Measurements from ENCODE around the gene SHOC2.

Gene SHOC2

DNA sequence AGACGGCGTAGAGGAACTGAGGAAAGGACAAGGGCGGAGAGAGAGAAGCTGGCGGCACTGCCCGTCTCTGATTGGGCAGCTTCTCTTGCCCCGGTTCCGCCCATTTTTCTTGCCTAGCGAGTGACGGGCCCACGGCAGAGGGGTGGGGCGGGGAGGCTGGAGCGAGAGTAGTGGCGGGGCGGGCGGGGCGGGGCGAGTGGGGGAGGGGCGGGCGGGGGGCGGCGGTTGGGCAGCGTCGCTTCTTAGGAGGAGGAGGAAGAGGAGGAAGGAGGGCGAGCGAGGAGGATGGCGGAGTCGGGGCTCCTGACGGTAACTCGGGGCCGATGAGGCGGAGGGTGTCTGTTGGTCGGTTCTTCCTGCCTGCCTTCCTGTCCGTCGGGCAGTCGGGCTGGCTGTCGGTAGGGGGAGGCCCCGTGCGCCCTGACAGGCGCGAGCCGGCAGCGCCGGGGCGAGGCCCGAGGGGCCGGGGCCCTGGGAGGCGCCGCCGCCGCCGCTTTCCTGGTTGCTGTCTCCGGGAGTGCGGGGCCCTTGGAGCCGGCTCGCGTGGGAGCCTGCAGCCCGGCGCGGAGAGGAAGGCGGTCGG is at the start of gene SHOC2:
Gene SHOC2, plus strand, starts transcription at position 256 of the 583 bp plus-strand sequence. CDS start 44,755 bp downstream, outside the sequence.
- in situ Hi-C loops (cut with HindIII; ENCODE audit: low sequenced_read_pairs), result no loop called here

DNA sequence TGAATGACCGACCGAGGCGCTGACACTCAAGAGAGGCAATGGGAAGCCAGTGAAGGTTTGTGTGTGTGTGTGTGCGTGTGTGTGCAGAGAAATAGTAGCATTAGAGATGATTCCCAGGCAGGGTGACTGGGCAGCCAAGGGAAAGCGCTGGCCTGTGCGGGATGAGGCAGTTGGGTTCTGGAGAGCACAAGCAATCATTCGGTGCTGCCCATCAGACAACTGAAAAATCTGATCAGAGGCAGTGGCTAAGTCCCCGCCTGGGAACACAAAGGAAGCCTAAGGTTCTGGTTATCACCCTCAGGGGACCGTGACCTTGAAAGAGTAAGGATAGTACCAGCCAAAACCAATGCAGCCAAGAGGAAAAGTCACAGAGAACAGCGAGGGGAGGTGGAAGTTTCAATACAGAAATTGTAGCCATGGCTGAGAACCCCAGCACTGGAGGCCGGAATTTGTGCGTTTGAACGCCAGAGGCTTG is 48.5 kb upstream of the SHOC2 start:
- in situ Hi-C loops (cut with HindIII; ENCODE audit: low sequenced_read_pairs), result loop anchor here (10.0 kb wide), 1 partner anchor 206 kb away; no protein-coding TSS in a partner anchor

DNA sequence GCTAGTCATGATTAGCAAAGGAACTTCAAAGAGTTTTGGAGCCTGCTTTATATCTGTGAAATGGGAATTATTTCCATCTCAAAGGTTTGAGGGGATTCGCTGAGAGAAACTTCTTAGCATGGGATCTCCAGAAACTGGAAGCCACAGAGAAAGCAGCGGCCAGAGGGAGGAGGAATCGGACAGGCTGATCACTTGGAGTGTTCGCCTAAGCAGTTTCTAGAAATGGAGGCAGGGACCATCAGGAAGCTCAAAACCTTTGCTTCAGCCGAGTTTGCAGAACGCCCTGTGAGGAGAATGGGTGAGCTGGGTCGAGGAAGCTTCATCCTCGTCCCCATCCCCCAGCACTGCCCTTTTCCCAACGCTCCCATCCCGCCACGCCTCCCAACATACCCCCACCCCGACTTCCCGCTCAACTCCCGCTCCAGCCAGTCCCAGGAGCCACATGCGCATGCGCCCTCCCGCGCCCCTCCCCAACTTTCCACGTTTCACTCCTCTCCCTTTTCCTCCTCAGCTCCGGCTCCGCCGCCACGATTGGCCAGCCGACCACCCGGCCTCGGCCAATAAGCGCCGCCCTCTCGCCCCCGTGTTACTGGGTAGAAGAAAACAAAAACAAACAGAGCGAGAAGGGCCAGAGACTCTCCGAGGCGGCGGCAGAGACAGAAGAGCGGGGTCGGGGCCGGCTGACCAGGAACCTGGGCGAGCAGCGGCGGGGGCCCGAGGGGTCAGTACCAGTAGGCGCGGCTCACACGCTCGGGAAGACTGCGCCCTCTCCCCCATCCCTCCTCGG is 47.9 kb upstream of the SHOC2 start, which contains the start of gene PDCD4:
Gene PDCD4, plus strand, starts transcription at position 631 of the 787 bp plus-strand sequence. CDS start 4,100 bp downstream, outside the sequence.
- in situ Hi-C loops (cut with HindIII; ENCODE audit: low sequenced_read_pairs), result loop anchor here (10.0 kb wide), 1 partner anchor 207 kb away; no protein-coding TSS in a partner anchor

- in situ Hi-C loops (cut with HindIII; ENCODE audit: low sequenced_read_pairs), result loop anchor here (10.0 kb wide), 1 partner anchor 208 kb away; no protein-coding TSS in a partner anchor
Measured at GRCh38 chr10:110872145-110872983, 47.0 kb upstream of the SHOC2 start.

- in situ Hi-C loops (cut with HindIII; ENCODE audit: low sequenced_read_pairs), result loop anchor here (10.0 kb wide), 1 partner anchor 208 kb away; no protein-coding TSS in a partner anchor
Measured at GRCh38 chr10:110872984-110873923, 46.1 kb upstream of the SHOC2 start.

DNA sequence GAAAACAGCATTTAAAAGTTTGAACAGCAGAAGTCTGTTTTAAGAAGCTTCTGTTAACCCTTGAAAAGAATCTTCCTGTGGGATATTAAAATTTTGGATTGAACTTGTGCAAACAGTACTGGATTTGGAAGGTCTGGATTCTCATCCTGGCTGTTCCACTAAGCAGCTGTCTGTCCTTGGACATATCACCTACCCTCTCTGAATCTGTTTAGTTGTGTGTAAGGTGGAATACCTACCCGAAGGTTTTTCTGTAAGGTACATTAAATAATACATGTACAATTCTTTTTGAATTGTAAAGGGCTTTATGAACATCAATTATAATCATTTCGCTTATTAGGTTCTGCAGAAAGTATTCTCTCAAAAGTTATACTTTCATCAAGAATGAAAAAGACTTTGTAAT is 45.5 kb upstream of the SHOC2 start:
- in situ Hi-C loops (cut with HindIII; ENCODE audit: low sequenced_read_pairs), result loop anchor here (10.0 kb wide), 1 partner anchor 209 kb away; no protein-coding TSS in a partner anchor

DNA sequence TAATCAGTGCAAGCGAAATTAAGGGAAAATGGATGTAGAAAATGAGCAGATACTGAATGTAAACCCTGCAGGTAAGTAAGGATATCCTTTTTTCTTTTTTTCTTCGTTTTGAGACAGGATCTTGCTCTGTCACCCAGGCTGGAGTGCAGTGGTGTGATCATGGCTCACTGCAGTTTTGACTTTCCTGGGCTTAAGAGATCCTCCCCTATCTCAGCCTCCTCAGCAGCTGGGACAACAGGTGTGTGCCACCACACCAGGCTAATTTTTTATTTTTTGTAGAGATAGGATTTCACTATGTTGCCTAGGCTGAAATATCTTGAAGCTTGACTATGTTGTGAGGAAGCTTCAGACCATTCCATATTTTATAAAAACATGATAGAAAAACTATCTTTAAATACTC is 43.4 kb upstream of the SHOC2 start:
- in situ Hi-C loops (cut with HindIII; ENCODE audit: low sequenced_read_pairs), result loop anchor here (10.0 kb wide), 1 partner anchor 211 kb away; no protein-coding TSS in a partner anchor

GRCh38 chr10:110876788-110877187 is 42.6 kb upstream of the SHOC2 start:
- in situ Hi-C loops (cut with HindIII; ENCODE audit: low sequenced_read_pairs), result loop anchor here (10.0 kb wide), 1 partner anchor 212 kb away; no protein-coding TSS in a partner anchor

- in situ Hi-C loops (cut with HindIII; ENCODE audit: low sequenced_read_pairs), result no loop called here
Measured at GRCh38 chr10:110880012-110880411, 39.4 kb upstream of the SHOC2 start.

- in situ Hi-C loops (cut with HindIII; ENCODE audit: low sequenced_read_pairs), result no loop called here
Measured at GRCh38 chr10:110881247-110881646, 38.2 kb upstream of the SHOC2 start.

GRCh38 chr10:110881905-110882304 is 37.5 kb upstream of the SHOC2 start:
- in situ Hi-C loops (cut with HindIII; ENCODE audit: low sequenced_read_pairs), result no loop called here

DNA sequence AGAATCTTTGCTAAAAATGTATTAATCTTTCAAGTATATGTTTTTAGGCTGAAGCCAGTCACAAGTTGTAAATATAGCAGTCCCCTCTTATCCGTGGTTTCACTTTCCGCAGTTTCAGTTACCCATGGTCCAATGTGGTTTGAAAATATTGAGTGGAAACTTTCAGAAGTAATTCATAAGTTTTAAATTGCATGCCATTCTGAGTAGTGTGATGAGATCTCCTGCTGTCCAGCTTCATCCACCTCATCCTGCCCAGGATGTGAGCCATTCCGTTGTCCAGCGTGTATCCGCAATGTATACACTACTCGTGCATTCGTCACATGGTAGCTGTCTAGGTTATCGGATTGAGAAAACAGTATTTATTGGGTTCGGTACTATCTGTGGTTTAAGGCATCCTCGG is 35.5 kb upstream of the SHOC2 start:
- in situ Hi-C loops (cut with HindIII; ENCODE audit: low sequenced_read_pairs), result no loop called here

DNA sequence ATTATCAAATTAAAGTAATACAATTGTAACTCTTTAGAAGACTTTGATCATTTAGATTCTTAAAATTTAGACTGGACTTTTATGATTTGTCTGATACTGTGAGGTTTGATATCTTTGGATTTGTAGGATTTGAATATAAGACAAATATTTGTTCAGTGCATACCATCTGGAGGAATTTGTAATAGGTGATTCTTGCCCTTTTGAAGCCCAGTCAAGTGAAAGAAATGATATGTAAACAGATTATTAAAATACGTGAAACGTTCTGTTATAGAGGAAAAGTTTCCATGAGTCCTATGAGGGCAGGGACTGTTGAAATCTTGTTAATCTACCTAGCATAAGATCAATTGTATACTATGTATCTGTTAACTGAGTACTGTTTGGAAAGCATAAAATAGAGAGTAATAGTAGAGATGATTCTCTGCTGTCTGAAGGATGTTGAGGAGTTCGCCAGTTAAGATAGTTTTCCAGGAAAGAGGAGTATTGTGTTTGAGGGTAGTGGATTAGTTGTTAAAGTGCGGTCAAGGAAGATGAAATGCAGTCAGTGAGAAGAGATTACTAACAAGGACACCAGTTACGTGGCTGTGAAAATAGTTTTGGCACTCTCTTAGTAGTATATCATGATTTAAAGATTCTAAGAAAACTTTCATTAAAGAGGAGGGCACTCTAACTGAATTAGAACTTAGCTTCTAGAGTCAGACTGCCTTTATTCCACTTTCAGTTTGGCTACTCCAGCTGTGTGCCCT is 33.3 kb upstream of the SHOC2 start:
- in situ Hi-C loops (cut with HindIII; ENCODE audit: low sequenced_read_pairs), result no loop called here

DNA sequence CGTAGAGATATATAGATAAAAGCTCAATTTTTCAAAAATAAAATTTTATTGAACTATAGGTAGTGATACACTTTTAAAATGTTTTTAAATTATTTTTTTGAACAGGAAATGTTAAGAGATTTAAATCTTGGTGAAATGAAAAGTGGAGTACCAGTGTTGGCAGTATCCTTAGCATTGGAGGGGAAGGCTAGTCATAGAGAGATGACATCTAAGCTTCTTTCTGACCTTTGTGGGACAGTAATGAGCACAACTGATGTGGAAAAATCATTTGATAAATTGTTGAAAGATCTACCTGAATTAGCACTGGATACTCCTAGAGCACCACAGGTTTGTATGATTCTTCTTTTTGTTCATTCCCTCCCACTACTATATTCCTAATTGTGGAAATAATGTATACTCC is 31.8 kb upstream of the SHOC2 start:
- in situ Hi-C loops (cut with HindIII; ENCODE audit: low sequenced_read_pairs), result no loop called here

- in situ Hi-C loops (cut with HindIII; ENCODE audit: low sequenced_read_pairs), result no loop called here
Measured at GRCh38 chr10:110892602-110893288, 26.7 kb upstream of the SHOC2 start.

DNA sequence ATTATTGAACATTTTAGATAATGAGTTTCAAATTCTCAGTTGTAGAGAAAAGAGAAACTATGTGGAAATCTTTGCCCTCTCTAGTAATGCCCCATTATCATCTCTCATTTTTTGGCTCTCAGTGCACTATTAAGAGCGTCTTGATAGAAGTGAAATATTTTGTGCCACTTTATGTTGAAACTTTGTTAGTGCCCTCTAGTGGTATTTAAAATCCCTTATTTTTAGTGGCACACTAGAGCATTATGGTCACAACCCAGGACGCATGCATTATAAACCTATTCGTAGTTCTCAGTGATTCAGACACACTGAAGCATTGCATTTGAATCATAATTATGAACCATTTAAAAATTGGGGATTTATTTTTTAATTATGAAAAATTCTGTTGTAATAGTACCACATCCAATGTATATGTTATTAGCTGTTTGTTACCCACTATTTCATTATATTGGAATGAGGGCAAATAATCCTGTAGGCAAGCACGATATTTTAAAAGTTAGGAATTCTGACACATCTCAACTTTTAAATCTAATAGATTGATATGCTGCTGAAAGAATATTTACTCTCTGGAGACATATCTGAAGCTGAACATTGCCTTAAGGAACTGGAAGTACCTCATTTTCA is 25.7 kb upstream of the SHOC2 start:
- in situ Hi-C loops (cut with HindIII; ENCODE audit: low sequenced_read_pairs), result no loop called here

DNA sequence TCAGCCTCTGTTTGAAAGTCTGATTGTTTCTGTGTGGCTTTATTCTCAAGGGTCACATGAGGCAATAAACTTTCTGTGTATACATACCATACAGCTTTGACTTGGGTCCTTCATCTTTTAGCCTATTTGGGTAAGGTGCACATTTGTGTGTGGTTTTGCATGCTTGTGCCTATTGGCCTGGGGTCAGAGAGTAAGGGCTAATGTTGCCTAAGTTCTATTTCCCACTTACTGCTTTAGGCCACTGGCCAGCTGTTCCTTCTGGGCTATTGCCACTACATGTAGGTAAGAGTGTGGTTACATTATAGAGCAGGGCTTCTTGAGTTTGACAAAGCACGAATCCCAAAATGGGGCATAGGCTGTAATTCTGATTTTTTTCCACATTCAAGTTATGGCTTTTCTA is 22.2 kb upstream of the SHOC2 start:
- in situ Hi-C loops (cut with HindIII; ENCODE audit: low sequenced_read_pairs), result no loop called here

DNA sequence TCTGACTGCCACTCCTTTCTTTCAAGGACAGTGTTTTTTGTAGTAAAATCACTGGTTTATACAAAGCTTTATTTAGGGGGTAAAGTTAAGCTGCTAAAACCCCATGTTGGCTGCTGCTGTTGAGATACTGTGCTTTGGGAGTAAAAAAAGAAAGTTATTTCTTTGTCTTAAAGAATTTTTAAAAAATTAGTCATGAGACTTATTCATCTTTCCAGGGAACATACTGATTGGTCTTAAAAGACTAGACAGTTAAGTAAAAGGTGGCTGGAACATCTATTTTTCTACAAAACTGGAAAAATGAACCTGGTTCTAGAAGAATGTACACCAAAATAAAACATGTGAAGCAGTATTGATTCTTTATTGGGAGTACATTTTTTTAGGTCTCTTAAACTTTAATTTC is 21.0 kb upstream of the SHOC2 start:
- in situ Hi-C loops (cut with HindIII; ENCODE audit: low sequenced_read_pairs), result no loop called here

Data from endothelial cell of hepatic sinusoid (primary cell).